ENCODE results near the gene GLTP. TPM values are rescaled to one million over a fixed set of nuclear protein-coding genes. Genes with fewer than 3 reads are reported as not detected.

The GLTP gene
- total and polyA plus RNA-seq, 7 experiments from 2014 or later, result 19.2 to 36.2 (median 22.3) TPM

DNA sequence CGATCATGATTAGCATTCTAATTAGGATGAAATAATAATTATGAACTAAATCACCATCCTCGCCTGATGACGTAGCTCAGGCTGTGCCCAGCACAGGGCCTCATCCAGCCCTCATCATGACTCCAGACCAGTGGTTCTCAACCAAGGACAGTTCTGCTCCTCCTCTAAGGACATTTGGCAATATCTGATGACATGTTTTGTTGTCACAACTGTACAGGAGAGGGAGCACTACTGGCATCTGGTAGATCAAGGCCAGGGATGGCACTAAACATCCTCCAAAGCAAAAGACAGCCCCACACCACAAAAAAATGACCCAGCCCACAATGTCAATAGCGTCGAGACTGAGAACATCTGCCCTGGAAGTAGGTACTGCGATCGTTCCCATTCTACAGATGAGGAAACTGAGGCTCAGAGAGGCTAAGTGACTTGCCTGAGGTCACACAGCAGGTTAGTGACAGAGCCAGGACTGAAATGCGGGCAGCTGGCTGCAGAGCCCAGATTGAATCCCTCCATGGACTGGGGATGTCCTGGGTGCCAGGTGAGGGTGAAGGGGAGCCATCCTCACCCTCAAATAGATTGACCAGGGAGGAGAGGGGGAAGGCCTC lies 62.6 kb downstream of the GLTP start:
- Histone ChIP-seq H3K4me3 (ENCODE audit: low read length) (no peak overlapping the region), H3K9me3 (ENCODE audit: control insufficient read depth in 2 of 3, low read length in 3 of 3) (no peaks in the 10 kb centered on the region), H3K27ac (ENCODE audit: low read depth, low read length) (no peak overlapping the region), H3K27me3 (ENCODE audit: control insufficient read depth in 2 of 2, insufficient read depth in 2 of 2, low read length in 2 of 2) (no peaks in the 10 kb centered on the region), H3K4me1 (ENCODE audit: control insufficient read depth in 2 of 2, insufficient read depth in 2 of 2, low read length in 2 of 2) (no peaks in the 10 kb centered on the region), H3K36me3 (ENCODE audit: control insufficient read depth in 2 of 3, insufficient read depth in 3 of 3, low read length in 3 of 3) (no peaks in the 10 kb centered on the region)
- ATAC-seq (peak; percentile 56), DNase-seq (no peak)
- Mint-ChIP-seq H3K36me3 (no peaks in the 10 kb centered on the region), H3K4me3 (no peak overlapping the region), H3K4me1 (peaks cover 0 to 1% (median 0%) of the 10 kb centered on the region in 7 donors), H3K9me3 (no peaks in the 10 kb centered on the region), H3K27me3 (peaks cover 0 to 16% (median 0%) of the 10 kb centered on the region in 5 donors), H3K27ac (no peak overlapping the region)
- intact Hi-C loops (cut with micrococcal nuclease), result no loop called here
- ChIA-PET CTCF (no interaction called here), POLR2A (no interaction called here)

DNA sequence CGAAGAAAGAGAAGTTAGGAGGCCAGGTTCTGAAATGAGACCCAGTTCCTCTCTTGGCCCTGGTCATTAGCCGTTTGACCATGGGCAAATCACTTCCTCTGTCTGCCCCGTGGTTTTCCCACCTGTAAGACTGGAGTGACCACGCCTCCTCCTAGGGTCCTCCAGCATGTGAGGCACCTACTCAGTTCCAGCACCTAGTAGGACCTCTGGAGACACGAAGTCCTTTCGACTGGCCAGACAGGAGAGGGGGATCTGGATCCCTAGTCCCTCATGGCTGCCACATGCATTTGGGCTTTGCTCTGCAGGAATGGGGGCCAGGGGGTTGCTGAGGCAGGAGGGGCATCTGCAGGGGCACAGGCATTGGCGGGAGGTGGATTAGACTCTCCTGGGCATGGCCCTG lies 63.5 kb downstream of the GLTP start:
- Histone ChIP-seq H3K9me3 (ENCODE audit: control insufficient read depth in 2 of 3, low read length in 3 of 3) (no peaks in the 10 kb centered on the region), H3K36me3 (ENCODE audit: control insufficient read depth in 2 of 3, insufficient read depth in 3 of 3, low read length in 3 of 3) (no peaks in the 10 kb centered on the region), H3K27me3 (ENCODE audit: control insufficient read depth in 2 of 2, insufficient read depth in 2 of 2, low read length in 2 of 2) (no peaks in the 10 kb centered on the region), H3K27ac (ENCODE audit: low read depth, low read length) (no peak overlapping the region), H3K4me3 (ENCODE audit: low read length) (no peak overlapping the region), H3K4me1 (ENCODE audit: control insufficient read depth in 2 of 2, insufficient read depth in 2 of 2, low read length in 2 of 2) (no peaks in the 10 kb centered on the region)
- no peak overlapping the region for H3K27ac Mint-ChIP-seq
- ATAC-seq (no peak), DNase-seq (no peak)
- no peaks in the 10 kb centered on the region for H3K9me3 Mint-ChIP-seq
- ChIA-PET POLR2A (no interaction called here), CTCF (no interaction called here)
- no peak overlapping the region for H3K4me3 Mint-ChIP-seq
- peaks cover 0 to 15% (median 0%) of the 10 kb centered on the region in 5 donors for H3K27me3 Mint-ChIP-seq
- intact Hi-C loops (cut with micrococcal nuclease), result no loop called here
- peaks cover 0 to 1% (median 0%) of the 10 kb centered on the region in 7 donors for H3K4me1 Mint-ChIP-seq
- no peaks in the 10 kb centered on the region for H3K36me3 Mint-ChIP-seq

DNA sequence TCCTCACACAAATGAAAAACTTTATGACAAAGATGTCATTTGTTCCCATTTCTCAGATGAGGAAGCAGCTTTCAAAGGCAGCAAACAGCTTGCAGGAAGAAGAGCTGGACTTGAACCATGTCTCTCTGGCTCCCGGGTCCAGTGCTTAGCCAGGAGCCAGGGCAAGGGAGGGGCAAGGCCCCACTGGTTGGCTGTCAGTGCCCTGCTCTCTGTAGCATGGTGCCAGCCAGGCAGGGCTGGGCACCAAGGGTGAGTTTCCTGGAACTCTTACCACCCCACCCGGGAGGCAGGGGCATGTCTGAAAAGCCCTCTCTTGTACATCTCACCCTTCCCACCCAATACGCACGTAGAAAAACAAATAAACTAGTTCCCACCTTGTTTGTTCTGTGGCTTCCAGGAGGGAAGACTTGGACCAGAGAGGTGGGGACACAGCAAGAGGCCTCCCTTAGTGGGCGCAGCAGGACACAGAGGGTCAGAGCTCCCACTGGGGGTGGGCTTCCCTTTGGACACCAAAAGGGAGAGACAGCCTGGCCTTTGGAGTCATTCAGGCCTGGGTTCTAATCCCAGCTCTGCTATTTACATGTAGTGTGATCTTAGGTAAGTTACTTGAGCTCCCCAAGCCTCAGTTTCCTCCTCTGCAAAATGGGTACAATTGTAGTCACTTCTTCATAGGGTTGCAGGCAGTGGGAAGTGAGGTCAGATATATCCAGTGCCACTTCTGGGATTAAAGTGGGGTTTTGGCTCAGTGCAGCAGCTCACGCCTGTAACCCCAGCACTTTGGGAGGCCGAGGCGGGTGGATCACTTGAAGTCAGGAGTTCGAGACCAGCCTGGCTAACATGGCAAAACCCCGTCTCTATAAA lies 64.4 kb downstream of the GLTP start:
- Histone ChIP-seq H3K4me1 (ENCODE audit: control insufficient read depth in 2 of 2, insufficient read depth in 2 of 2, low read length in 2 of 2) (no peaks in the 10 kb centered on the region), H3K4me3 (ENCODE audit: low read length) (no peak overlapping the region), H3K36me3 (ENCODE audit: control insufficient read depth in 2 of 3, insufficient read depth in 3 of 3, low read length in 3 of 3) (no peaks in the 10 kb centered on the region), H3K27me3 (ENCODE audit: control insufficient read depth in 2 of 2, insufficient read depth in 2 of 2, low read length in 2 of 2) (no peaks in the 10 kb centered on the region), H3K9me3 (ENCODE audit: control insufficient read depth in 2 of 3, low read length in 3 of 3) (no peaks in the 10 kb centered on the region), H3K27ac (ENCODE audit: low read depth, low read length) (no peak overlapping the region)
- DNase-seq, result no peak
- intact Hi-C loops (cut with micrococcal nuclease), result no loop called here
- ChIA-PET POLR2A (no interaction called here), CTCF (no interaction called here)
- ATAC-seq, result no peak
- H3K4me3 Mint-ChIP-seq, result no peak overlapping the region
- peaks cover 0 to 1% (median 0%) of the 10 kb centered on the region in 7 donors for H3K4me1 Mint-ChIP-seq
- H3K27me3 Mint-ChIP-seq, result peaks cover 0 to 12% (median 0%) of the 10 kb centered on the region in 5 donors
- H3K27ac Mint-ChIP-seq, result no peak overlapping the region
- no peaks in the 10 kb centered on the region for H3K9me3 Mint-ChIP-seq
- H3K36me3 Mint-ChIP-seq, result no peaks in the 10 kb centered on the region

DNA sequence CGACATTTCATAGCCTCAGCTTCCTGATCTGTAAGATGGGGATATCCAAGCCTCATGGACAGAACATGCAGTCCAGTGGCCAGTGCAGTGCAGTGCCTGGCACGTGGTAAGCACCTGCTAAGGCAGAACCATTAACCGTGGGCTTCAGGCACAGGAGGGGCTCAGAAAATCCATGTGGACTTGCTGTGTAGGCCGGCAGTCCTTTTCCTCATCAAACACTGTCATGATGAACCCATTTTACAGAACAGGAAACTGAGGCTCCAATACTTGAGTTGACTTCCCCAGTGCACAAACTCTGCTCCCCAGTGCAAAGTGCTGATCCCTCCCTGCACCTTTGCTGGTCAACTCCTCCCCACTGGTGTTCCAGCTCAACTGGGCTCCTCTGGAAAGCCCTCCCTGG lies 65.1 kb downstream of the GLTP start:
- H3K9me3 Mint-ChIP-seq, result no peaks in the 10 kb centered on the region
- Histone ChIP-seq H3K9me3 (ENCODE audit: control insufficient read depth in 2 of 3, low read length in 3 of 3) (no peaks in the 10 kb centered on the region), H3K4me1 (ENCODE audit: control insufficient read depth in 2 of 2, insufficient read depth in 2 of 2, low read length in 2 of 2) (no peaks in the 10 kb centered on the region), H3K36me3 (ENCODE audit: control insufficient read depth in 2 of 3, insufficient read depth in 3 of 3, low read length in 3 of 3) (no peaks in the 10 kb centered on the region), H3K27ac (ENCODE audit: low read depth, low read length) (no peak overlapping the region), H3K27me3 (ENCODE audit: control insufficient read depth in 2 of 2, insufficient read depth in 2 of 2, low read length in 2 of 2) (no peaks in the 10 kb centered on the region), H3K4me3 (ENCODE audit: low read length) (no peak overlapping the region)
- intact Hi-C loops (cut with micrococcal nuclease), result no loop called here
- POLR2A ChIA-PET, result no interaction called here
- no peaks in the 10 kb centered on the region for H3K36me3 Mint-ChIP-seq
- H3K4me1 Mint-ChIP-seq, result peaks cover 0 to 1% (median 0%) of the 10 kb centered on the region in 7 donors
- ATAC-seq (no peak), DNase-seq (no peak)
- CTCF ChIA-PET, result interaction anchor here (0.9 kb wide), 1 partner anchor 30 kb away, joined by 3 read pairs; no protein-coding TSS in a partner anchor
- H3K27ac Mint-ChIP-seq, result no peak overlapping the region
- H3K27me3 Mint-ChIP-seq, result peaks cover 0 to 12% (median 0%) of the 10 kb centered on the region in 5 donors
- H3K4me3 Mint-ChIP-seq, result no peak overlapping the region

DNA sequence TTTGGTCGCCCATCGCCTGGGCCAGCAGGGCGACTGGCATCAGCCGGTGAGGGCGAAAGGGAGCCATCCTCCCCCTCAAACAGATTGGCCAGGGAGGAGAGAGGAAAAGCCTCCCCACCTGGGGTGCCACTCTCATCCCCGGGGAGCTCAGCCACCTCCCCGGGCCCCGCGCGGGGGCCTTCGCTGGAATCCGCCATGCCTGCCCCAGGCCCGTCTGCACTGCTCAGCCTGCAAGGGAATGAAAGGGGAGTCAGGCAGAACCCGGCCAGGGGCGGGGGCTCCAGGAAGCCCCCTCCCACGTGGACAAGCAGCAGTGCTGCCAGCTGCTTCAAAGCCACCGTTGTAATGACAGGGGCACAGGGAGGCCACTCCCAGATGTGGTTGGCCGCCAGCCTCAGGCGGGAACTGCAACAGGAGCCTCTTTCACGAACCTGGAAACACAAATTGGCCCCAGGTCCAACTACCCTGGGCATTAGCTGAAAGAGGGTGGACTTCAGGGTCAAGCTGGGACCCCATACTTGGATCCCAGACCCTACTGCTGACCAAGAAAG lies 65.7 kb downstream of the GLTP start:
- Histone ChIP-seq H3K4me1 (ENCODE audit: control insufficient read depth in 2 of 2, insufficient read depth in 2 of 2, low read length in 2 of 2) (no peaks in the 10 kb centered on the region), H3K36me3 (ENCODE audit: control insufficient read depth in 2 of 3, insufficient read depth in 3 of 3, low read length in 3 of 3) (no peaks in the 10 kb centered on the region), H3K27ac (ENCODE audit: low read depth, low read length) (no peak overlapping the region), H3K27me3 (ENCODE audit: control insufficient read depth in 2 of 2, insufficient read depth in 2 of 2, low read length in 2 of 2) (no peaks in the 10 kb centered on the region), H3K9me3 (ENCODE audit: control insufficient read depth in 2 of 3, low read length in 3 of 3) (no peaks in the 10 kb centered on the region), H3K4me3 (ENCODE audit: low read length) (no peak overlapping the region)
- peaks cover 0 to 1% (median 0%) of the 10 kb centered on the region in 7 donors for H3K4me1 Mint-ChIP-seq
- ChIA-PET POLR2A (no interaction called here), CTCF (interaction anchor here (0.9 kb wide), 1 partner anchor 30 kb away, joined by 3 read pairs; no protein-coding TSS in a partner anchor)
- intact Hi-C loops (cut with micrococcal nuclease), result no loop called here
- DNase-seq (no peak), ATAC-seq (no peak)
- H3K36me3 Mint-ChIP-seq, result no peaks in the 10 kb centered on the region
- peaks cover 0 to 8% (median 0%) of the 10 kb centered on the region in 5 donors for H3K27me3 Mint-ChIP-seq
- no peaks in the 10 kb centered on the region for H3K9me3 Mint-ChIP-seq
- H3K27ac Mint-ChIP-seq, result no peak overlapping the region
- H3K4me3 Mint-ChIP-seq, result no peak overlapping the region

DNA sequence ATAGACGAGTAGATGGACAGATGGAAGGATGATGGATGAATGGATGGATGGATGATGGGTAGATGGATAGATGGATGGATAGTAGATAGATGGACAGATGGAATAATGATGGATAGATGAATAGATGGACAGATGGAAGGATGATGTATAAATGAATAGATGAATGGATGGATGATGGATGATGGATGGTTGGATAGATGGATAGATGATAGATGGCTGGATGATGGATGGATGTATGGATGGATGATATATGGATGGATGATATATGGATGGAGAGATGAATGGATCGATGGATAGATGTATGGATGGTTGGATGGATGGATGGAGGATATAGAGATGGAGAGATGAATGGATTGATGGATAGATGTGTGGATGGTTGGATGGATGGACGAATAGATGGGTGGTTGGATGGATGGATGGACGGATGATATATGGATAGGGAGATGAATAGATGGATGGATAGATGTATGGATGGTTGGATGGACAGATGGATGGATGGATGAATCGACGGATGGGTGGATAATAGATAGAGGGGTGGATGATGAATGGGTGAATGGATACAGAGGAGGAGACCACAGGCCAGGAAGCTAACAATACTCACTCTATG lies 66.4 kb downstream of the GLTP start:
- peaks cover 0 to 1% (median 0%) of the 10 kb centered on the region in 7 donors for H3K4me1 Mint-ChIP-seq
- Histone ChIP-seq H3K27ac (ENCODE audit: low read depth, low read length) (no peak overlapping the region), H3K36me3 (ENCODE audit: control insufficient read depth in 2 of 3, insufficient read depth in 3 of 3, low read length in 3 of 3) (no peaks in the 10 kb centered on the region), H3K4me3 (ENCODE audit: low read length) (no peak overlapping the region), H3K9me3 (ENCODE audit: control insufficient read depth in 2 of 3, low read length in 3 of 3) (no peaks in the 10 kb centered on the region), H3K4me1 (ENCODE audit: control insufficient read depth in 2 of 2, insufficient read depth in 2 of 2, low read length in 2 of 2) (no peaks in the 10 kb centered on the region), H3K27me3 (ENCODE audit: control insufficient read depth in 2 of 2, insufficient read depth in 2 of 2, low read length in 2 of 2) (no peaks in the 10 kb centered on the region)
- intact Hi-C loops (cut with micrococcal nuclease), result no loop called here
- ChIA-PET CTCF (no interaction called here), POLR2A (no interaction called here)
- H3K9me3 Mint-ChIP-seq, result no peaks in the 10 kb centered on the region
- peaks cover 0 to 8% (median 0%) of the 10 kb centered on the region in 5 donors for H3K27me3 Mint-ChIP-seq
- DNase-seq, result no peak
- H3K4me3 Mint-ChIP-seq, result no peak overlapping the region
- H3K27ac Mint-ChIP-seq, result no peak overlapping the region
- H3K36me3 Mint-ChIP-seq, result no peaks in the 10 kb centered on the region
- ATAC-seq, result no peak

Data from naive thymus-derived CD4-positive, alpha-beta T cell (primary cell).